ENCODE measurements around the gene RABGAP1L. TPM values are rescaled to one million over a fixed set of nuclear protein-coding genes. Genes with fewer than 3 reads are reported as not detected.
"Not testable (repeated sequence)": the region's sequence is repeated elsewhere in the genome, so short reads cannot be mapped to it uniquely, and the experiment has no call there.

Gene RABGAP1L
- total and polyA plus RNA-seq, 12 donors = 13.0 to 167 (median 109) TPM

- TF ChIP-seq CTCF (IDR thresholded peaks at IDR 0.05) = no peak
- H3K27me3 ChIP-seq = no peaks in the 10 kb centered on the region
- peaks cover 0 to 15% (median 0%) of the 10 kb centered on the region in 9 donors for H3K4me1 ChIP-seq
- intact Hi-C loops (cut with DNase I) = no loop called here
- no peak for DNase-seq
- H3K4me3 ChIP-seq = no peak overlapping the region
- no peaks in the 10 kb centered on the region for H3K9me3 ChIP-seq
- H3K36me3 ChIP-seq = peaks cover 0 to 25% (median 0%) of the 10 kb centered on the region in 9 donors
- no peak for ATAC-seq
- no peak overlapping the region for H3K27ac ChIP-seq
Measured at GRCh38 chr1:174812016-174812415, 652.7 kb downstream of the RABGAP1L start.

- no peak for TF ChIP-seq CTCF (IDR thresholded peaks at IDR 0.05)
- H3K27ac ChIP-seq = no peak overlapping the region
- ATAC-seq (no peak), DNase-seq (no peak)
- no peaks in the 10 kb centered on the region for H3K27me3 ChIP-seq
- intact Hi-C loops (cut with DNase I) = no loop called here
- no peaks in the 10 kb centered on the region for H3K9me3 ChIP-seq
- no peak overlapping the region for H3K4me3 ChIP-seq
- peaks cover 0 to 25% (median 0%) of the 10 kb centered on the region in 9 donors for H3K36me3 ChIP-seq
- peaks cover 0 to 15% (median 1%) of the 10 kb centered on the region in 9 donors for H3K4me1 ChIP-seq
Measured at GRCh38 chr1:174812656-174813055, 653.3 kb downstream of the RABGAP1L start.

GRCh38 chr1:174815036-174815435 is 655.7 kb downstream of the RABGAP1L start:
- H3K4me1 ChIP-seq = peaks cover 0 to 15% (median 4%) of the 10 kb centered on the region in 9 donors
- 93 to 94% methylated on average over 3 of the region's 3 CpGs for WGBS, 2 donors
- no peaks in the 10 kb centered on the region for H3K9me3 ChIP-seq
- H3K36me3 ChIP-seq = peaks cover 0 to 19% (median 0%) of the 10 kb centered on the region in 9 donors
- H3K4me3 ChIP-seq = no peak overlapping the region
- H3K27ac ChIP-seq = no peak overlapping the region
- intact Hi-C loops (cut with DNase I) = no loop called here
- ATAC-seq (no peak), DNase-seq (no peak)
- H3K27me3 ChIP-seq = no peaks in the 10 kb centered on the region
- TF ChIP-seq CTCF (IDR thresholded peaks at IDR 0.05) = no peak

GRCh38 chr1:174815474-174815908 is 656.2 kb downstream of the RABGAP1L start:
- Histone ChIP-seq H3K4me1 (peaks cover 0 to 15% (median 4%) of the 10 kb centered on the region in 9 donors), H3K36me3 (peaks cover 0 to 19% (median 0%) of the 10 kb centered on the region in 9 donors), H3K4me3 (no peak overlapping the region), H3K27me3 (no peaks in the 10 kb centered on the region), H3K27ac (no peak overlapping the region), H3K9me3 (no peaks in the 10 kb centered on the region)
- ATAC-seq = no peak
- no peak for DNase-seq
- intact Hi-C loops (cut with DNase I) = no loop called here
- TF ChIP-seq CTCF (IDR thresholded peaks at IDR 0.05) = no peak

DNA sequence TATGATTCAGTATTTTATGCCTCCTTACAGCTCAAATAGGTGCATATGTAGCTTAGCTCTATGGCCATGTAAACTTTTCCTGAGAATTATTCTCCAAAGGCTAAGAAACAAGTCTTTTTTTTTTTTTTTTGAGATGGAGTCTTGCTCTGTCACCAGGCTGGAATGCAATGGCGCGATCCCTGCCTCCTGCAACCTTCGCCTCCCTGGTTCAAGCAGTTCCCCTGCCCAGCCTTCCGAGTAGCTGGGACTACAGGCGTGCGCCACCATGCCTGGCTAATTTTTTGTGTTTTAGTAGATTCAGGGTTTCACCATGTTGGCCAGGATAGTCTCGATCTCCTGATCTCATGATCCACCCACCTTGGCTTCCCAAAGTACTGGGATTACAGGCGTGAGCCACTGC is 657.3 kb downstream of the RABGAP1L start:
- H3K36me3 ChIP-seq = peaks cover 0 to 18% (median 0%) of the 10 kb centered on the region in 9 donors
- WGBS, 2 donors = 98 to 99% methylated on average over 8 of the region's 8 CpGs
- ATAC-seq; H3K4me3 ChIP-seq; H3K27ac ChIP-seq; H3K27me3 ChIP-seq; intact Hi-C loops (cut with DNase I); H3K9me3 ChIP-seq; DNase-seq: not testable (repeated sequence)
- H3K4me1 ChIP-seq = peaks cover 0 to 15% (median 4%) of the 10 kb centered on the region in 9 donors
